Fibroblast of villous mesenchyme (primary cell): ENCODE measurements around the gene DPF3. TPM values are rescaled to one million over a fixed set of nuclear protein-coding genes. Genes with fewer than 3 reads are reported as not detected.
A peak's percentile ranks its signal among the peaks of the same experiment; 100 is the strongest.

Experiments
- DNase-seq: peaks from one replicate; pipeline ENCODE4 v3.0.0-alpha.2; 2010; ENCODE audit warnings: low read depth
- H3K4me3 ChIP-seq: 2 replicates; pipeline ENCODE4 v1.5.1; 2011; ENCODE audit warnings: low read depth, mild to moderate bottlenecking, low read length
- total RNA-seq: library from RNA; depleted of rRNA; stranded (reverse); fragments of >200 nt; gene quantifications from 2 replicates; pipeline ENCODE4 v1.2.3, GENCODE V29; 2012
- TF ChIP-seq, protein P1 (sequence below): IDR thresholded peaks from 2 replicates; pipeline ENCODE4 v1.5.1; 2012; ENCODE audit warnings: low read depth, mild to moderate bottlenecking, low read length; ENCODE audit not compliant: insufficient read depth

Gene DPF3
- total RNA-seq, 1 donor: 10.4 TPM

GRCh38 chr14:72906316-72906715, 12.4 kb upstream of the DPF3 start:
- TF ChIP-seq, protein P1, sequence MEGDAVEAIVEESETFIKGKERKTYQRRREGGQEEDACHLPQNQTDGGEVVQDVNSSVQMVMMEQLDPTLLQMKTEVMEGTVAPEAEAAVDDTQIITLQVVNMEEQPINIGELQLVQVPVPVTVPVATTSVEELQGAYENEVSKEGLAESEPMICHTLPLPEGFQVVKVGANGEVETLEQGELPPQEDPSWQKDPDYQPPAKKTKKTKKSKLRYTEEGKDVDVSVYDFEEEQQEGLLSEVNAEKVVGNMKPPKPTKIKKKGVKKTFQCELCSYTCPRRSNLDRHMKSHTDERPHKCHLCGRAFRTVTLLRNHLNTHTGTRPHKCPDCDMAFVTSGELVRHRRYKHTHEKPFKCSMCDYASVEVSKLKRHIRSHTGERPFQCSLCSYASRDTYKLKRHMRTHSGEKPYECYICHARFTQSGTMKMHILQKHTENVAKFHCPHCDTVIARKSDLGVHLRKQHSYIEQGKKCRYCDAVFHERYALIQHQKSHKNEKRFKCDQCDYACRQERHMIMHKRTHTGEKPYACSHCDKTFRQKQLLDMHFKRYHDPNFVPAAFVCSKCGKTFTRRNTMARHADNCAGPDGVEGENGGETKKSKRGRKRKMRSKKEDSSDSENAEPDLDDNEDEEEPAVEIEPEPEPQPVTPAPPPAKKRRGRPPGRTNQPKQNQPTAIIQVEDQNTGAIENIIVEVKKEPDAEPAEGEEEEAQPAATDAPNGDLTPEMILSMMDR: no peak
- DNase-seq: peak; percentile 49
- no peak overlapping the region for H3K4me3 ChIP-seq

DNA sequence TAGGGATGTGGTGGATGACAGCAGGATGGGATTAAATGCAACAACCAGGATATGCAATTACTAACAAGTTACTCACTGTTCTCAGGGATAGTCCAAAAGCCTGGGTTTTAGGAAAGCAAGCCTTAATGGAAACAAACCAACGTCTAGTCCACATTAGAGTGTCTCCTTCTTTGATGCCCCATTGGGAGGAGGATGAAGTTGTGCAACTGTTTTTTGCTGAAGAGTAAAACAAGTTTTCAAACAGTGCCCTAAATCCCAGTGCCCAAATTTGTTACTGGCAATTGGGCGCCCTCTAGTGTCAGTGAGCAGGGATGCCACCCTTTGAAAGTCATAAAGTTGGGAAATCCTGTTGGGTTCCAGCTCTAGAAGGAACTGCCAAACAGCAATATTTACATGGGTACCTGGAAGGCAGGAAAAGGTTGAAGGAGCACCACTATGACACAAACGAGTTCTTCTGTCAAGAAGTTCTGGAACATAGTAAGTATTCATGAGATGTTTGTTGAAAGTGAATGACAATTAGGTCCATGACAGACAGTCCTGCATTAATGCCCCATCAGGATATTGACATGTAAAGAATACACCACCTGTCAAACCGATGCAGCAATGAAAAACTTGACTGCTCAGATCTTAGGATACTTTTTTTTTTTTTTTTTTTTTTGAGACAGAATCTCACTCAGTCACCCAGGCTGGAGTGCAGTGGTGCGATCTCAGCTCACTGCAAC, 11.1 kb upstream of the DPF3 start:
- TF ChIP-seq, protein P1: peak; percentile 98
- H3K4me3 ChIP-seq: no peak overlapping the region
- DNase-seq: peak; percentile 84

DNA sequence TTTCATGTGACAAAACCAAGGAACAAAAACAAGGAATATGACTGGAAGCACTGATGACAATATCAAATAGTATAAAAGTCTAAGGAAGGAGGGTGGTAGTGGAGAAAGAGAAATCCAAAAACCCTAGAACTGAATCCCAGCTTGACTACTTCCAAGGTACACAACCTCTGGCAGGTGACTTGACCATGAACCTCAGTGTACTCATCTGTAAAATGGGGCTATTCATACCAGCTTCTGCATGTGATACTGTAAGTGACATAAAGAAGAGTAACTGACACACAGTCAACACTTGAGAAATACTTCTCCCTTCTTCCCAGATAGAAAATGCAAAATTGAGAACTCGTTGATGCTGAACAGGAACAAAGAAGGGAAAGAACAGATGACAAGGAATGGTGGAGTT, 10.3 kb upstream of the DPF3 start:
- no peak overlapping the region for H3K4me3 ChIP-seq
- no peak for DNase-seq
- TF ChIP-seq, protein P1: no peak

DNA sequence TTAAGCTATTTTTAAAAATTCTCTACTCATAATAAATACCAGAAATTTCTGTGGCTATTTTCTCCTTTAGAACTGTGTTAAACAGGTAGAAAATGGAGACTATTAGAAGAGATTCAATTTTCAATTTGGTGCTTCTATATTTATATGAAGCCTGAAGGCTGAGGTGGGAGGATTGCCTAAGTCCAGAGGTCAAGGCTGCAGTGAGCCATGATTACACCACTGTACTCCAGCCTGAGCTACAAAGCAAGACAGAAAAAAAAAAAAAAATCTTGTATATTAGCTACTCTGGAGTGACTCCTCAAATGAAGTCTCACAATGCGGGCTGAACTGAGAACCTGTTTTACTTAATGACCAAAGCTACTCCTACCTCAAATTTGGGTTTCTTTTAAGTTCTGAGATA, 9.8 kb upstream of the DPF3 start:
- TF ChIP-seq, protein P1: no peak
- H3K4me3 ChIP-seq: no peak overlapping the region
- DNase-seq: no peak

GRCh38 chr14:72902801-72903530, 9.1 kb upstream of the DPF3 start:
- no peak for DNase-seq
- H3K4me3 ChIP-seq: no peak overlapping the region
- TF ChIP-seq, protein P1: no peak

GRCh38 chr14:72901361-72901760, 7.5 kb upstream of the DPF3 start:
- DNase-seq: no peak
- H3K4me3 ChIP-seq: no peak overlapping the region
- TF ChIP-seq, protein P1: no peak
